ENCODE data around the gene ABL1.

Gene ABL1

GRCh38 chr9:130824079-130824478, 11.0 kb upstream of the ABL1 start (continued):
- TF ChIP-seq PRDM2 (tag by site-specific recombination; IDR thresholded peaks at IDR 0.05; ENCODE audit: borderline replicate concordance) (no peak), ZNF280C (tag by site-specific recombination; IDR thresholded peaks at IDR 0.05) (no peak), ZBTB6 (tag by site-specific recombination; IDR thresholded peaks at IDR 0.05) (0 out of 2 replicates have a peak, but pooled peaks have one; percentile 52), ZBTB17 (tag by site-specific recombination; IDR thresholded peaks at IDR 0.05) (peak; percentile 51), ZSCAN23 (tag by site-specific recombination; IDR thresholded peaks at IDR 0.05) (no peak), HOXD13 (CRISPR knock-in tag; IDR thresholded peaks at IDR 0.05; ENCODE audit: borderline replicate concordance) (no peak), REPIN1 (tag by site-specific recombination; IDR thresholded peaks at IDR 0.05; ENCODE audit: low read depth) (no peak), ZIC2 (tag by site-specific recombination; IDR thresholded peaks at IDR 0.05) (no peak)

- POLR2A ChIA-PET: interaction anchor here (0.7 to 2.2 kb wide), 3 partner anchors 10 to 110 kb away, joined by 3 to 17 read pairs (median 5); partner anchors contain the start of gene ABL1
- H3K9me3 ChIP-seq (ENCODE audit: control insufficient read depth, insufficient read depth, low read depth, low read length): no peaks in the 10 kb centered on the region
- H3K4me3 ChIP-seq (ENCODE audit: low read depth, low read length): no peak overlapping the region
- H3K27ac ChIP-seq (ENCODE audit: extremely low read depth, low read depth, low read length): peak overlapping the region; percentile 42
- H3K4me1 ChIP-seq (ENCODE audit: control insufficient read depth, insufficient read depth, low read length): no peaks in the 10 kb centered on the region
- CTCF ChIA-PET: interaction anchor here (0.6 to 2.4 kb wide), 12 partner anchors 19 to 354 kb away, joined by 3 to 18 read pairs (median 4); no protein-coding TSS in a partner anchor
- H3K36me3 ChIP-seq (ENCODE audit: control insufficient read depth in 2 of 2, insufficient read depth in 1 of 2, low read length in 2 of 2): no peaks in the 10 kb centered on the region
- TF ChIP-seq ZNF175 (tag by site-specific recombination; IDR thresholded peaks at IDR 0.05) (no peak), SP7 (tag by site-specific recombination; IDR thresholded peaks at IDR 0.05) (peak; percentile 87), PRDM2 (tag by site-specific recombination; IDR thresholded peaks at IDR 0.05; ENCODE audit: borderline replicate concordance) (no peak), ZBTB11 (tag by site-specific recombination; conservative IDR thresholded peaks at IDR 0.05; ENCODE audit: low read depth) (no peak), SCRT2 (tag by site-specific recombination; IDR thresholded peaks at IDR 0.05) (no peak), ZNF366 (tag by site-specific recombination; conservative IDR thresholded peaks at IDR 0.05) (0 out of 2 replicates have a peak, but pooled peaks have one; percentile 38), ZNF530 (tag by site-specific recombination; IDR thresholded peaks at IDR 0.05; ENCODE audit: low read depth) (no peak), ZNF560 (tag by site-specific recombination; IDR thresholded peaks at IDR 0.05; ENCODE audit: borderline replicate concordance) (no peak), ZNF416 (tag by site-specific recombination; IDR thresholded peaks at IDR 0.05) (no peak)
Observed at GRCh38 chr9:130824643-130825350, 10.3 kb upstream of the ABL1 start.

Measured in HEK293 (cell line).